NCI-H526 treated with DMSO at 0.1 percent for 48 hours (cell line): ENCODE results near the gene CD33.
"Not testable (repeated sequence)": the region's sequence is repeated elsewhere in the genome, so short reads cannot be mapped to it uniquely, and the experiment has no call there.

Experiments used
- DNase-seq: peaks from one replicate; lab custom pipeline; 2025; lab: John Stamatoyannopoulos, UW

CD33 gene

GRCh38 chr19:51210874-51211361, 14.0 kb upstream of the CD33 start:
- not testable (repeated sequence) for DNase-seq

GRCh38 chr19:51211833-51212232, 13.0 kb upstream of the CD33 start:
- DNase-seq, result no peak

DNA sequence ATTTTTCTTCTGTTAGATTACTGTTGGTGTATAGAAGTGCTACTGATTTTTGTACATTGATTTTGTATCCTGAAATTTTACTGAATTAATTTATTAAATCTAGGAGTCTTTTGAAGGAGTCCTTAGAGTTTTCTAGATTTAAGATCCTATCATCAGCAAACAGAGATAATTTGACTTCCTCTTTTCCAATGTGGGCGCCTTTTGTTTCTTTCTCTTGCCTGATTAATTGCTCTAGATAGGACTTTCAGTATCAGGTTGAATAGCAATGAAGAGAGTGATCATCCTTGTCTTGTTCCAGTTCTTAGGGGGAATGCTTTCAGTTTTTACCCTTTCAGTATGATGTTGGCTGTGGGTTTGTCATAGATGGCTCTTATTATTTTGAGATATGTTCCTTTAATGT, 5.6 kb upstream of the CD33 start:
- no peak for DNase-seq

DNA sequence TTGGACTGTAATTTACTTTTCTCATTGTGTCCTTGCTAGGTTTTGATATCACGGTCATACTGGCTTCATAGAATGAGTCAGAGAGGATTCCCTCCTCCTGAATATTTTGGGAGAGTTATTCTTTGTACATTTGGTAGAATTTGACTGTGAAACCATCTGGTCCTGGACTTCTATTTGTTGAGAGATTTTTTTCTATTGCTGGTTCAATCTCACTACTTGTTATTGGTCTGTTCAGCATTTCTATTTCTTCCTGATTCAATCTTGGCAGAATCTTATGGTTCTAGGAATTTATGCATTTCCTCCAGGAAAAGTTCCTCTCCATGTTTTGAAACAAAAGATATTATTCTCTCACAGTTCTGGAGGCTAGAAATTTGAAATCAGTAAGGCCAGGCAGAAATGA, 4.9 kb upstream of the CD33 start:
- no peak for DNase-seq

- DNase-seq, result no peak
These were observed 3.9 kb upstream of the CD33 start for GRCh38 chr19:51220996-51221395.

- DNase-seq, result no peak
These were observed 678 bp upstream of the CD33 start for GRCh38 chr19:51224163-51224641.

- DNase-seq, result no peak
These were observed 1.2 kb downstream of the CD33 start for GRCh38 chr19:51226067-51226466.

- DNase-seq, result no peak
These were observed 2.4 kb downstream of the CD33 start for GRCh38 chr19:51227326-51227725.

DNA sequence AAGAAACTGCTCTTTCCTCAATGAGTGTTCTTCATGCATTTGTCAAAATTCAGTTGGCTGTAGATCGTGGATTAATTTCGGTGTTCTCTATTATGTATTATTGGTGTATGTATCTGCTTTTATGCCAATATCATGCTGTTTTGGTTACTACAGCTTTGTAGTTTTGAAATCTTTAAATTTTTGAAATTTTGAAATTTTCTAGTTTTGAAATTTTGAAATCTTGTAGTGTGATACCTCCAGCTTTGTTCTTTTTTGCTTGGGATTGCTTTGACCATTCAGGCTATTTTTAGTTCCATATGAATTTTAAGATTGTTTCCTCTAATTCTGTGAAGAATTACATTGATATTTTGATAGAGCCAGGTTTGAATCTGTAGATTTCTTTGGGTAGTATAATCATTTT, 3.1 kb downstream of the CD33 start:
- no peak for DNase-seq

- DNase-seq, result no peak
These were observed 16.0 kb downstream of the CD33 start for GRCh38 chr19:51240866-51241265.

DNA sequence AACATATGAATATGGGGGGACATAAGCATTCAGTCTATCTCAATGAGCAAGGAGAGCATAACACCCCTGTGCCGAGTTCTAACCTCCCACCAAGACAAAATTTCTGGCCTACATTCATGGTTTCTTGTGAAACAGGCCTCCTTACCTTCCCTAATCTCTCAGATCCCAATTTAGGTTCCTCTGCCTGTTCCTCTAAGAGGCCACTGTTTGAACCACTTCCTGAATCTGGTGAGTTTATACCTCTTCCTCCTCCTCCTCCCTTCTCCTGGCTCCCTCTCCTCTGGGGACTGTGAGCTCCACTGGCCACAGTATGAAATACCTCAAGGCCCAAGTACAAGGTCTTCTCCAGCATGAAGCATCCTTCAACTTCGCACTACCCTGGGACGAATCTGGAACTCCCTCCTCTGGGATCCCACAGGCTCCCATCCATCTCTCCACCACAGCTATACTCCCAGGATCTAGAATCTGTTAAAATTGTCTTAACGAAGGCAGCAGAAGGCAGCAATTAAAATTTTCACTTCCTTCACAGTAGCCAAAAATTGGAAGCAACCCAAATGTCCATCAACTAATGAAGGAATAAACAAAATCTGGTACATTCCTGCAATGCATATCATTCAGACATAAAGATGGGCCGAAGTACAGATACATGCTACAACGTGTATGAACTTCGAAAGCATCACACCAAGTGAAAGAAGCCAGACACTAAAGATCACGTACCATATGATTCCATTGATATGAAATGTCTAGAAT, 18.2 kb downstream of the CD33 start:
- no peak for DNase-seq

GRCh38 chr19:51246164-51246552, 21.3 kb downstream of the CD33 start:
- no peak for DNase-seq

DNA sequence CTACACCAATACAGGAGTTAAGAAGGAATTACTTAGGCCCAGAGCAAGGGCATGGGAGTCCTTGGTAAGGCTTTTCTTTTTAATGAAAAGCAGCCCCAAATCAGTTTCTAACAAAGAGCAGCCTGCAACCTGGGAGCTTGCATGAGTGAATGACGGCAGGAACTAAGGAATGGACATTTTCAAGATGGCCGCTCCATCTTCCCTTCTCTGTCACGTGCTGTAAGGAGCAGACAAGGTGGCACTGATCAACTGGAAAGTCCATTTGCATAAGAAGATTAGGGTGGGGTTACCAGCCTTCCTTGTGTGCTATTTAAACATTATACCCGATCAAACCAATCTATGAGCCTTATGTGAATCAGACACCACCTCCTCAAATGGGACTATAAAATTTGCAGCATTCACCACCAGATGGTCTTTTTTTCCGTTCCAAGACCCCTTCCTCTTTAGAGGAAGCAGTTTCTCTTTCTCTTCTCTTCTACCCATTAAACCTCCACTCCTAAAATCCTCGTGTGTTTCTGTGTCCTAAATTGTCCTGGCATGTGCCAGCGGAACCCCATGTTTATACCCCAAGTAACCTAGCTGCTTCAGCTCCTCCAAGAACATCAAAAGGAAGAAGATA, 23.2 kb downstream of the CD33 start:
- no peak for DNase-seq

- no peak for DNase-seq
These were observed 26.0 kb downstream of the CD33 start, which contains the start of gene SIGLECL1 for GRCh38 chr19:51250786-51251467. SIGLECL1 (plus strand) TSS chr19:51251080; CDS start chr19:51264073, 12,993 bp downstream.

DNA sequence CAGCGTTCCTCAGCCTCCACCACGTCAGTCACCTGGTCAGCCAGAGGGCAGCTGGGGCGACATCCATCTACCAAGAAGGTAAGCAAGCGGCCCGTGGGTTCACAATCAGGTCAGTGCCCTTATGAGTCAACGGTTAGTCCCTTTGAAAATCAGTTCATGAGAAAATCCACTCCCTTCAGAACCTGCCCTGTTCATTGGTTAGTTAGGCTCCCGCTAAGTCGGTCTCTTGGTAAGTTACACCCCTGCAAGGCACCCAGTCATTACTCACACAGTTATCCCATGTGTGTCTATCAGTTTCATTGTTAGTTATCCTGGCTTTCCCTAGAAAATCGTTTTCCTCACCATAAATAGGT, 26.6 kb downstream of the CD33 start:
- DNase-seq, result no peak

- DNase-seq, result no peak
These were observed 27.6 kb downstream of the CD33 start for GRCh38 chr19:51252306-51253079.

DNA sequence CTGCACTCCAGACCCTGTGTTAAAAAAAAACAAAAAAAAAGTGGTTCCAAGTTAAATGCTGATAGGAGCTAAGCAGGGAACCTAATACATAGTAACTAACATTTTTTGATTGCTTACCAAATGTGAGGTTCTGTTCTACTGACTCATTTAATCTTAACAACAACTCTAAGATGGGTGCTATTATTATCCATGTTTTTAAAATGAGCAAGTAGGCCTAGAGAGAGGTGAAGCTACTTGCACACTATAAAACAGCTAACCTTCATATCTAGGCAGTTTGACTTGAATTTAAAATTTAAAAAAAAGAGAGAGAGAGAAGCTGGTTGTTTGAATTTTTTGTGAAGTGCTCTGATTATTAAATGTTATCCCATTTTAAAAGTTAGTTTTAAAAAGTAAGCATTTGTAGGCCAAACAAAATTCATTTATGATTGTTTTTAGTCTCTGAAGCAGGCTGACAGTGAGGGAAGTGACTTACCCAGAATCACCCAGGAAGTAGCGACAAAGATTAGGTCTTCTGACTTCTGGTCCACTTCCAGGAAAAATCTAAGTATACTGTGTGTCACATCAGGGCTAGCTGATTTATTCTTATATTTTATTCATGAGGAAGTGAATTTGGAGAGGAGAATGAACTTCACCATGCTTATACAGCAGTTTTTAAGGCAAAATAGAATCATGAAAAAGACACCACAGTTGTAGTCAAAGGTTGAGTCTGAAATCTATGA, 28.4 kb downstream of the CD33 start:
- no peak for DNase-seq

GRCh38 chr19:51256155-51256625, 31.3 kb downstream of the CD33 start:
- DNase-seq, result no peak

- DNase-seq, result no peak
These were observed 32.6 kb downstream of the CD33 start for GRCh38 chr19:51257471-51257870.

DNA sequence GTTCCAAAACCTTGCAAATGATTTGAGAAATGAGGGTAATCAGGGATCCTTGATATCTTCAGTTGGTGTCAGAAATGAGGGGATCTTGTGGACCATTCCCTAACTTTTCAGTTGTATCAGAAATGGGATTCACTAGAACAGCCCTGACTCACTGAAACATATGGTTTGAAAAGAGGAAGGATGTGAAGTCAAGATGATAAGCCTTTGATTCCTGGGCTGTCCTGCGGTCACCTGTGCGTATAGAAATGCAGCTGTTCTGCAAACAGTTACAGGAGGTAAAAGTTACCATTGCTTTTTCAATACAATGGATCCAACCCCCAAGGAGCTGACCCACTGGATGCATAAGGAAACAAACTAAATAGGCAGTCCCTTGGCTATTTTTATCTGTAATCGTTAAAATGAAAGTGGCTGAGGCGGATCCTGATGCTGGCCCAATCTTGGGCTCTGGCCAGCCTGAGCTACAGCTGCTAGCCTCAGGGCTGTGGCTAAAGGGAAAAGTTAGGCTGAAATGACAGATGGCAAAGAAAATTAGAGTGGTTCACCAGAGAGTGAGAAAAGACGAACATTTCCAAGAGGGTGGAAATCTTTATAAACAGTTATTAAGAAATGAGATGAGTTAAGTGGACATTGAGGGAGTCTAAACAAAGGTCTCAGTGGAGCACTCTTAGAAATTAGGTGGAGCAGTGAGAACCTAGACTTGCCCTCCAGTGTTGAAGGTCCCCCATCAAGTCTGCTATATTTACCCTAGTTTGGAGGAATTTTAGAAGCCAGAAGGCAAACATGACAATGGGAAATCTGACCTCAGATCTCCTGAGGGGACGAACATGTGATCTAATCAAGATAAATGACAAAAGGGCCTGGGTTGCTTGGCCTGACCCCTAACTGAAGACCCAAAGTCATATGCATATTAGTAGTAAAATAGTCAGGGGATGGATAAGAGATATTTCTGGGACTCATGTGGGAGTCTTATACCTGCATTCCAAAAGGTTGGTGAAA, 33.6 kb downstream of the CD33 start:
- no peak for DNase-seq
